Suprapubic skin (tissue), 4 donors: ENCODE results near the gene KIF22. TPM values are rescaled to one million over a fixed set of nuclear protein-coding genes. Genes with fewer than 3 reads are reported as not detected.

Experiments
- DNase-seq, 2 donors: peaks; one replicate each; pipeline ENCODE4 v3.0.0-alpha.2; 2019; ENCODE audit warnings: low spot score in 2 of 2
- H3K27ac ChIP-seq: fragments of 200-600 bp; sonication (generic); one replicate; pipeline ENCODE4 v1.5.1; 2019
- H3K27me3 ChIP-seq: fragments of 200-600 bp; sonication (generic); one replicate; pipeline ENCODE4 v1.5.1; 2019
- H3K36me3 ChIP-seq: fragments of 200-600 bp; sonication (generic); one replicate; pipeline ENCODE4 v1.5.1; 2019
- H3K4me1 ChIP-seq: fragments of 200-600 bp; sonication (generic); one replicate; pipeline ENCODE4 v1.5.1; 2019
- H3K4me3 ChIP-seq: fragments of 200-600 bp; sonication (generic); one replicate; pipeline ENCODE4 v1.5.1; 2019; ENCODE audit warnings: mild to moderate bottlenecking
- H3K9me3 ChIP-seq: fragments of 200-600 bp; sonication (generic); one replicate; pipeline ENCODE4 v1.5.1; 2019
- CTCF ChIP-seq, 2 donors: fragments of 200-600 bp in 1 of 2; fragments of 450-650 bp in 1 of 2; sonication (generic) in 1 of 2; IDR thresholded peaks; one replicate each; pipeline ENCODE4 v1.5.1; 2016 to 2019; ENCODE audit warnings: antibody characterized with exemption in 2 of 2, mild to moderate bottlenecking in 1 of 2, moderate library complexity in 1 of 2
- EP300 ChIP-seq: sonication (generic); formaldehyde crosslinking; IDR thresholded peaks from one replicate; pipeline ENCODE4 v1.6.1; 2017; ENCODE audit warnings: antibody characterized with exemption
- POLR2A ChIP-seq, 2 donors: fragments of 450-650 bp; IDR thresholded peaks; one replicate each; pipeline ENCODE4 v1.6.1; 2017; ENCODE audit warnings: antibody characterized with exemption in 2 of 2, mild to moderate bottlenecking in 2 of 2, moderate library complexity in 2 of 2
- POLR2AphosphoS5 ChIP-seq, 3 donors: sonication (generic); formaldehyde crosslinking; IDR thresholded peaks; one replicate each; pipeline ENCODE4 v1.6.1; 2017; ENCODE audit warnings: antibody characterized with exemption in 3 of 3
- WGBS: methylation state at CpG from one replicate; pipeline ENCODE4 v1.1.5; 2018; 5-methylcytosine and 5-hydroxymethylcytosine counted together
- total RNA-seq, 4 donors: library from RNA; depleted of rRNA; stranded (reverse); fragments of >200 nt; gene quantifications; one replicate each; pipeline ENCODE4 v1.1.0, GENCODE V29; 2016

The KIF22 gene
- total RNA-seq, 4 donors from 2014 or later, result 42.8 to 65.7 (median 55.1) TPM

GRCh38 chr16:29763326-29763725 lies 27.2 kb upstream of the KIF22 start:
- TF ChIP-seq EP300 (no peak), POLR2AphosphoS5 (IDR thresholded peaks at IDR 0.05) (no peak), POLR2A (IDR thresholded peaks at IDR 0.05) (no peak), CTCF (IDR thresholded peaks at IDR 0.05) (no peak)
- H3K27ac ChIP-seq, result no peak overlapping the region

GRCh38 chr16:29765167-29766032 lies 25.2 kb upstream of the KIF22 start:
- no peak overlapping the region for H3K4me3 ChIP-seq
- no peaks in the 10 kb centered on the region for H3K36me3 ChIP-seq
- TF ChIP-seq POLR2AphosphoS5 (IDR thresholded peaks at IDR 0.05), result no peak
- TF ChIP-seq POLR2A (IDR thresholded peaks at IDR 0.05), result no peak
- TF ChIP-seq CTCF (IDR thresholded peaks at IDR 0.05), result no peak
- no peak for TF ChIP-seq EP300
- DNase-seq, result no peak
- no peaks in the 10 kb centered on the region for H3K9me3 ChIP-seq
- WGBS, result 72% methylated on average over 15 of the region's 15 CpGs
- H3K27me3 ChIP-seq, result no peaks in the 10 kb centered on the region
- H3K27ac ChIP-seq, result no peak overlapping the region
- H3K4me1 ChIP-seq, result no peaks in the 10 kb centered on the region

More at GRCh38 chr16:29763326-29763725, 27.2 kb upstream of the KIF22 start:
- WGBS, result 81% methylated on average over 6 of the region's 6 CpGs
- no peaks in the 10 kb centered on the region for H3K36me3 ChIP-seq
- no peaks in the 10 kb centered on the region for H3K27me3 ChIP-seq
- no peak for DNase-seq
- H3K4me1 ChIP-seq, result no peaks in the 10 kb centered on the region
- no peak overlapping the region for H3K4me3 ChIP-seq
- no peaks in the 10 kb centered on the region for H3K9me3 ChIP-seq

- Histone ChIP-seq H3K36me3 (no peaks in the 10 kb centered on the region), H3K27me3 (no peaks in the 10 kb centered on the region), H3K4me1 (no peaks in the 10 kb centered on the region), H3K27ac (no peak overlapping the region), H3K9me3 (no peaks in the 10 kb centered on the region), H3K4me3 (no peak overlapping the region)
- TF ChIP-seq POLR2AphosphoS5 (IDR thresholded peaks at IDR 0.05) (no peak), CTCF (IDR thresholded peaks at IDR 0.05) (no peak), POLR2A (IDR thresholded peaks at IDR 0.05) (no peak), EP300 (no peak)
- 92% methylated on average over 3 of the region's 3 CpGs for WGBS
- DNase-seq, result no peak
These were observed 24.0 kb upstream of the KIF22 start for GRCh38 chr16:29766571-29766970.

GRCh38 chr16:29767062-29767461 lies 23.5 kb upstream of the KIF22 start:
- H3K27ac ChIP-seq, result no peak overlapping the region
- WGBS, result 93% methylated on average over 3 of the region's 3 CpGs

More at GRCh38 chr16:29767062-29767461, 23.5 kb upstream of the KIF22 start:
- H3K4me3 ChIP-seq, result no peak overlapping the region
- H3K36me3 ChIP-seq, result no peaks in the 10 kb centered on the region
- no peaks in the 10 kb centered on the region for H3K9me3 ChIP-seq
- DNase-seq, result no peak
- no peaks in the 10 kb centered on the region for H3K4me1 ChIP-seq
- no peaks in the 10 kb centered on the region for H3K27me3 ChIP-seq
- TF ChIP-seq POLR2A (IDR thresholded peaks at IDR 0.05) (no peak), POLR2AphosphoS5 (IDR thresholded peaks at IDR 0.05) (no peak), CTCF (IDR thresholded peaks at IDR 0.05) (no peak), EP300 (no peak)
